Neural progenitor cell (in vitro differentiated cells): ENCODE results near the gene CD28. TPM values are rescaled to one million over a fixed set of nuclear protein-coding genes. Genes with fewer than 3 reads are reported as not detected.

Experiments
- DNase-seq: peaks from one replicate; pipeline ENCODE4 v3.0.0-alpha.2; 2016; ENCODE audit warnings: low spot score
- H2AFZ ChIP-seq: fragments of 200-600 bp; sonication (generic); replicated peaks from 2 replicates; pipeline ENCODE4 v1.6.1; 2016; ENCODE audit warnings: antibody characterized with exemption
- H3F3A ChIP-seq: fragments of 200-600 bp; sonication (generic); 2 replicates; pipeline ENCODE4 v1.6.1; 2016; ENCODE audit warnings: antibody characterized with exemption, low read depth
- H3K27ac ChIP-seq: fragments of 200-600 bp; sonication (generic); 2 replicates; pipeline ENCODE4 v1.5.1; 2016; ENCODE audit warnings: mild to moderate bottlenecking
- H3K27me3 ChIP-seq: fragments of 200-600 bp; sonication (generic); 2 replicates; pipeline ENCODE4 v1.6.1; 2016; ENCODE audit warnings: mild to moderate bottlenecking, moderate library complexity
- H3K36me3 ChIP-seq: fragments of 200-600 bp; sonication (generic); 2 replicates; pipeline ENCODE4 v1.5.1; 2016
- H3K4me1 ChIP-seq: fragments of 200-600 bp; sonication (generic); 2 replicates; pipeline ENCODE4 v1.6.1; 2016; ENCODE audit warnings: mixed run types
- H3K4me2 ChIP-seq: fragments of 200-600 bp; sonication (generic); 2 replicates; pipeline ENCODE4 v1.6.1; 2016
- H3K4me3 ChIP-seq: fragments of 200-600 bp; sonication (generic); 2 replicates; pipeline ENCODE4 v1.5.1; 2016
- H3K79me2 ChIP-seq: fragments of 200-600 bp; sonication (generic); 2 replicates; pipeline ENCODE4 v1.6.1; 2016; ENCODE audit warnings: low read depth
- H3K9ac ChIP-seq: fragments of 200-600 bp; sonication (generic); 2 replicates; pipeline ENCODE4 v1.6.1; 2016
- H3K9me3 ChIP-seq: fragments of 200-600 bp; sonication (generic); 2 replicates; pipeline ENCODE4 v1.5.1; 2016; ENCODE audit warnings: low read depth
- H4K20me1 ChIP-seq: fragments of 200-600 bp; sonication (generic); 2 replicates; pipeline ENCODE4 v1.6.1; 2016; ENCODE audit warnings: low read depth
- H3K27ac Mint-ChIP-seq: 3 replicates; pipeline ENCODE4 v1.8.0; 2021; ENCODE audit warnings: mixed read lengths
- H3K27me3 Mint-ChIP-seq: 2 replicates; pipeline ENCODE4 v1.8.0; 2022; ENCODE audit warnings: low read depth, mild to moderate bottlenecking, inconsistent platforms, moderate library complexity, mixed read lengths; ENCODE audit not compliant: insufficient read depth
- H3K36me3 Mint-ChIP-seq: 3 replicates; pipeline ENCODE4 v1.8.0; 2021; ENCODE audit warnings: mixed read lengths
- H3K4me1 Mint-ChIP-seq: 3 replicates; pipeline ENCODE4 v1.8.0; 2021; ENCODE audit warnings: mixed read lengths
- H3K4me3 Mint-ChIP-seq: 3 replicates; pipeline ENCODE4 v1.8.0; 2021; ENCODE audit warnings: mild to moderate bottlenecking, moderate library complexity, mixed read lengths
- H3K9me3 Mint-ChIP-seq: 3 replicates; pipeline ENCODE4 v1.8.0; 2020; ENCODE audit warnings: mixed read lengths
- EZH2 ChIP-seq: fragments of 200-600 bp; sonication (generic); IDR thresholded peaks from 2 replicates; pipeline ENCODE4 v1.6.1; 2017; ENCODE audit warnings: antibody characterized with exemption, mild to moderate bottlenecking, moderate library complexity
- EZH2phosphoT487 ChIP-seq: fragments of 200-600 bp; sonication (generic); IDR thresholded peaks from 2 replicates; pipeline ENCODE4 v1.6.1; 2017; ENCODE audit warnings: antibody characterized with exemption
- total RNA-seq: library from RNA; depleted of rRNA; stranded (reverse); fragments of >200 nt; gene quantifications from 2 replicates; pipeline ENCODE4 v1.2.3, GENCODE V29; 2015; ENCODE audit warnings: low replicate concordance
- TF ChIP-seq, protein P1 (sequence below): fragments of 200-600 bp; sonication (generic); IDR thresholded peaks from 2 replicates; pipeline ENCODE4 v1.5.1; 2017; ENCODE audit warnings: antibody characterized with exemption, mild to moderate bottlenecking

CD28 gene
- total RNA-seq, 1 donor from 2014 or later = not detected

DNA sequence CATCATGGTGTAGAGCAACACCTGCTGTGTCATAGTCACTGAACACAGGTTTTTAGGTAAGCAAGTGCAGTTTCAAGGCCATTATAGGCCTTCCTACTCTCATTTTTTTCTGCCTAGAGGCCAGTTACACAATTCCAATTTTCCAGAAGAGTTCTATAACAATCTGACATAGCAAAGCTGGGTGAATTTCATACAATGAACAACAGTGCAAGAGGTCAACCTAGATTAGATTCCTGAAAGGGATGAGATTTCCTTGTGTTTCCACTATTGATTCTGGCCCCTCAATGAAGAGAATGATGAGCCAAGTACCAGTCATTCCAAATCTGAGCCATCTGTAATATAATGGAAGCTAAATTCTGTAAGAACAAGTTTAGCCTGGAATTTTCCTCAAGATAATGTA lies 15.3 kb upstream of the CD28 start:
- Histone ChIP-seq H2AFZ (no peak overlapping the region), H3K27ac (no peak overlapping the region), H3F3A (no peaks in the 10 kb centered on the region), H3K4me1 (peaks cover 7% of the 10 kb centered on the region), H3K27me3 (no peaks in the 10 kb centered on the region), H3K9ac (no peak overlapping the region), H3K79me2 (no peaks in the 10 kb centered on the region), H3K36me3 (no peaks in the 10 kb centered on the region), H3K4me3 (no peak overlapping the region), H3K9me3 (no peaks in the 10 kb centered on the region), H3K4me2 (no peak overlapping the region), H4K20me1 (no peaks in the 10 kb centered on the region)
- Mint-ChIP-seq H3K27ac (peak overlapping the region; percentile 40), H3K27me3 (no peaks in the 10 kb centered on the region), H3K36me3 (no peaks in the 10 kb centered on the region), H3K4me1 (peaks cover 61% of the 10 kb centered on the region), H3K4me3 (no peak overlapping the region), H3K9me3 (no peaks in the 10 kb centered on the region)
- no peak for DNase-seq
- TF ChIP-seq EZH2phosphoT487 (no peak), EZH2 (no peak)
- TF ChIP-seq, protein P1, sequence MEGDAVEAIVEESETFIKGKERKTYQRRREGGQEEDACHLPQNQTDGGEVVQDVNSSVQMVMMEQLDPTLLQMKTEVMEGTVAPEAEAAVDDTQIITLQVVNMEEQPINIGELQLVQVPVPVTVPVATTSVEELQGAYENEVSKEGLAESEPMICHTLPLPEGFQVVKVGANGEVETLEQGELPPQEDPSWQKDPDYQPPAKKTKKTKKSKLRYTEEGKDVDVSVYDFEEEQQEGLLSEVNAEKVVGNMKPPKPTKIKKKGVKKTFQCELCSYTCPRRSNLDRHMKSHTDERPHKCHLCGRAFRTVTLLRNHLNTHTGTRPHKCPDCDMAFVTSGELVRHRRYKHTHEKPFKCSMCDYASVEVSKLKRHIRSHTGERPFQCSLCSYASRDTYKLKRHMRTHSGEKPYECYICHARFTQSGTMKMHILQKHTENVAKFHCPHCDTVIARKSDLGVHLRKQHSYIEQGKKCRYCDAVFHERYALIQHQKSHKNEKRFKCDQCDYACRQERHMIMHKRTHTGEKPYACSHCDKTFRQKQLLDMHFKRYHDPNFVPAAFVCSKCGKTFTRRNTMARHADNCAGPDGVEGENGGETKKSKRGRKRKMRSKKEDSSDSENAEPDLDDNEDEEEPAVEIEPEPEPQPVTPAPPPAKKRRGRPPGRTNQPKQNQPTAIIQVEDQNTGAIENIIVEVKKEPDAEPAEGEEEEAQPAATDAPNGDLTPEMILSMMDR = no peak

DNA sequence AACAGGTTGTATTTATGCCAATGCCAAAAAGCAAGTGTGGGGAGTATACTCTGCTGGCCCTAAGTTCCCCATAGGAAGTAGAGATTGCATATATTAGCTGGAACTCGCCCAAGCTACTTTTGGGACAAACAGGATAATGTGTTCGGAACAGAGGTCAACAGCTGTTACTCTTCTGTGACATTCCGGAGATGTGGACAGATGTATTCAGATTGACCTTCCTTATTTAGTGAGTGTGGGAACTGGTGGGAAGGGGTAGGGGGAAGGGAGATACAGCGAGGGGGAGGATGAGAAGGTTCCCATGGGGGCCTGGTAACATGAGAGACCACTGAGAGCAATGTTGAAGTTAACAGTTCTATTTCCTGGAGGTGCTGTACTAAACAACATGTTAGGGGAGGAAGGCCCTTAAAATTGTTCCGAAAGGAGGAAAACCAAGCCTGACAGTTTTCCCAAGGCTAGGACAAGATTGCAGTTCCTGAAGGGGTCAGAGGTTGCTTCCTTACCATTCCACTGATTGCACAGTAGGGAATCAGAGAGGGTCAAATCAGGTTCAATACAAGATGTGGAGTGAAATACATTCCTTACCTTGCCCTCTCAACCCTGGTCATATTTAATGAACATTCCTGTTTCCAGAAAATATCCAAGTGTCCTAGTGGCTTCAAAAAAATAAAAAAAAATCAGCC lies 14.3 kb upstream of the CD28 start:
- no peaks in the 10 kb centered on the region for H3F3A ChIP-seq
- H3K4me3 Mint-ChIP-seq = no peak overlapping the region
- no peak overlapping the region for H3K9ac ChIP-seq
- no peaks in the 10 kb centered on the region for H3K27me3 ChIP-seq
- H3K4me1 ChIP-seq = peaks cover 7% of the 10 kb centered on the region
- no peak overlapping the region for H3K4me3 ChIP-seq
- no peaks in the 10 kb centered on the region for H3K36me3 ChIP-seq
- TF ChIP-seq EZH2phosphoT487 (no peak), EZH2 (no peak)
- TF ChIP-seq, protein P1 = no peak
- H3K4me2 ChIP-seq = no peak overlapping the region
- no peaks in the 10 kb centered on the region for H3K9me3 Mint-ChIP-seq
- no peaks in the 10 kb centered on the region for H3K36me3 Mint-ChIP-seq
- H4K20me1 ChIP-seq = no peaks in the 10 kb centered on the region
- no peak overlapping the region for H3K27ac ChIP-seq
- H3K79me2 ChIP-seq = no peaks in the 10 kb centered on the region
- H3K4me1 Mint-ChIP-seq = peaks cover 61% of the 10 kb centered on the region
- H2AFZ ChIP-seq = no peak overlapping the region
- H3K9me3 ChIP-seq = no peaks in the 10 kb centered on the region
- peak overlapping the region; percentile 61 for H3K27ac Mint-ChIP-seq
- no peak for DNase-seq
- H3K27me3 Mint-ChIP-seq = no peaks in the 10 kb centered on the region

DNA sequence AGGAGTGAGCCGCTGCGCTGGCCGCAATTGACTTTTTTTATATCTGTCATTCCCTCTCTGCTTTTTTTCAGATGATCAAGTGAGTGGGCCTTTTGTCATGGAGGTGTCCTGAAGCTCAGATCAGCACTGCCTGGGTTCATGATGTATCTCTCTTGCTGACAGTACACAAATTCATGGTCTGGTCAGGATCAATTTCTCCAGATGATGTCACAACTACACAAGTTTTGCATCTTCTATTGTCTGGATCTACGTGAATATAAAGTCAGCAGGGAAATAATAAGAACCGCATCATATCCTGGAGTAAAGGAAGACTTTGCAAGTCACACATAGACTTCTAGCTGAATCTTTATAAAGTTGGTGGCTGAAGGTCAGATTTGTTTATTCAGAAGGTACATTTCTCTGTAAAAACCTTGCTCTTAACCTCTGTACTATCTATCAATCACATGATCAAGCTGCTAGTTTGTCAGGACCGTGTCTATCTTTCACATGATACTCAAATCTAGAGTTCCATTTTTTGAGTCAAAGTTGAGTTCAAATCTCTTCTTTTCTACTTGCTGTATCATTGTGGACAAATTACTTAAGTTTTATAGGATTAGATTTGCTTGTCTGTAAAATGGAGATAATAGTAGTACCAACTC lies 13.1 kb upstream of the CD28 start:
- no peaks in the 10 kb centered on the region for H3K9me3 Mint-ChIP-seq
- Histone ChIP-seq H4K20me1 (no peaks in the 10 kb centered on the region), H3K27me3 (no peaks in the 10 kb centered on the region), H3K4me1 (peaks cover 7% of the 10 kb centered on the region), H3K79me2 (no peaks in the 10 kb centered on the region), H3K36me3 (no peaks in the 10 kb centered on the region), H3K4me2 (no peak overlapping the region), H3K27ac (no peak overlapping the region), H3K9me3 (no peaks in the 10 kb centered on the region), H2AFZ (no peak overlapping the region), H3K9ac (no peak overlapping the region), H3F3A (no peaks in the 10 kb centered on the region), H3K4me3 (no peak overlapping the region)
- no peak overlapping the region for H3K4me3 Mint-ChIP-seq
- no peaks in the 10 kb centered on the region for H3K27me3 Mint-ChIP-seq
- no peak for TF ChIP-seq EZH2
- TF ChIP-seq, protein P1 = no peak
- no peak for TF ChIP-seq EZH2phosphoT487
- H3K36me3 Mint-ChIP-seq = no peaks in the 10 kb centered on the region
- no peak for DNase-seq
- peak overlapping the region; percentile 32 for H3K27ac Mint-ChIP-seq
- H3K4me1 Mint-ChIP-seq = peaks cover 61% of the 10 kb centered on the region
